ENCODE results near the gene PTPN4.

The PTPN4 gene

DNA sequence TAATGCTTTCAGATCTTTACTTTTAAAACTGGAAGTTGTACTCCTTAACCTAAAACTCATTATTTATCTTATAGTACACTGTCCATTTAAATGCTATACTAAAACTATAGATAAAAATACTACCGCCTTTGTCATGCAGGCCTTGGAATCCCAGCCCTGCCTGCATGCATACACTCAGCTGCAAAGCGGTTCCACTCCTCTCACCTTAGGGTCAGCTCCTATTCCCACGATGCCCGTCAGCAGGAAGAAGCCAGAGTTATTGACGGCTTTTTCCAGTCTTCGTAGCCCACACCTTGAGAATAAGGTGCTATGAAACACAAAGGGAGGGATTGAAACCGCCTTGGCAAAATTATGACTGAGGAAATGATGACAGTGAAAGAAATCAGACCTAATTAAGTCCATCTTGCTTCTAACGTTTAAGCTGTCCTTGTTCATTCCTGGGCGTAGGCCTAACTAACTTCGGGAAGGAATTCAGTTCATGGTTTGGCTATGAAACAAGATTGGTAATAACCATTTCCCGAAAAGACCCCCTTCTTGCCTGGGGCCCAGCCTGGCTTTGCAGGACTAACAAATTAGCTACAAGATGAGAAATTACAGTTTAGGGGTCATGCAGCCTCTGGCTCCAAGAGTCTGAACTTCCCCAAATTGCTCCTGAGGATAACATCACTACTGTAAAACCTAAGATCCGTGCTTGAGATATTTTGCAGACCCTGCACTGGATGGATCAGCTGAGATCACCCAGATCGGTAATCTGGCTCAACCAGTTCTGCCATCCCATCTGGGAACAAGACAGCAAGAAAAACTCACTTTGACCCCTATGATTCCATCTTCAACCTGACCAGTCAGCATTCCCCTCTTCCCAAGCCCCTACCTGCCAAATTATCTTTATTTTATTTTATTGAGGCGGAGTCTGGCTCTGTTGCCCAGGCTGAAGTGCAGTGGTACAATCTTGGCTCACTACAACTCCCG lies 270.2 kb downstream of the PTPN4 start:
- DNase-seq, result no peak

DNA sequence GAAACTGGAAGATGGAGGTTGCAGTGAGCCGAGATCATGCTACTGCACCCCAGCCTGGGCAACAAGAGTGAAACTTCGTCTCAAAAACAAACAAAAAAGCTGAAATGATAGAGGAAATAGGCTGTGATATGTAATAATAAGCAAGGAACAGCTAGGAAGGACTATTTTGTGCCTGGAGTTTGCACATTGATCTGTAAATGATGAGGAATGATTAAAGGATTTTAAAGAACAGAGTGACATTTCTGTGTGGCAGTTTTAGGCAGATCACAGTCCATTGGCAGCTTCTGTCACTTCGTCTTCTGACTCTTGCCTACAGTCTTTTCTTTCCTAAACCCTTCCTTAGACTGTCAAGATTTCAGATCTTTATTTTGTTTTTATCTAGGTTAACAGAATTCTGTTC lies 272.6 kb downstream of the PTPN4 start:
- no peak for DNase-seq

All from NCI-H1105 treated with DMSO at 0.1 percent for 48 hours (cell line).